Activated T-cell treated with anti-CD3 and anti-CD28 coated beads, Interleukin-2, amount 50 U/mL, for 24 hours (primary cell): Measurements from ENCODE around the gene PLEK.
A peak's percentile ranks its signal among the peaks of the same experiment; 100 is the strongest.

Experiments used
- DNase-seq: peaks from one replicate; pipeline ENCODE4 v3.0.0-alpha.2; 2020
- H3K27ac Mint-ChIP-seq: 2 replicates; pipeline ENCODE4 v1.8.0; 2020; ENCODE audit warnings: mild to moderate bottlenecking, mixed read lengths
- H3K27me3 Mint-ChIP-seq: 2 replicates; pipeline ENCODE4 v1.8.0; 2020; ENCODE audit warnings: mixed read lengths
- H3K36me3 Mint-ChIP-seq: 2 replicates; pipeline ENCODE4 v1.8.0; 2020; ENCODE audit warnings: low read depth, mixed read lengths
- H3K4me1 Mint-ChIP-seq: 2 replicates; pipeline ENCODE4 v1.8.0; 2020; ENCODE audit warnings: low read depth, mixed read lengths
- H3K4me3 Mint-ChIP-seq: 2 replicates; pipeline ENCODE4 v1.8.0; 2020; ENCODE audit warnings: mild to moderate bottlenecking, moderate library complexity, mixed read lengths
- H3K9me3 Mint-ChIP-seq: 2 replicates; pipeline ENCODE4 v1.8.0; 2020; ENCODE audit warnings: mixed read lengths

The PLEK gene, protein sequence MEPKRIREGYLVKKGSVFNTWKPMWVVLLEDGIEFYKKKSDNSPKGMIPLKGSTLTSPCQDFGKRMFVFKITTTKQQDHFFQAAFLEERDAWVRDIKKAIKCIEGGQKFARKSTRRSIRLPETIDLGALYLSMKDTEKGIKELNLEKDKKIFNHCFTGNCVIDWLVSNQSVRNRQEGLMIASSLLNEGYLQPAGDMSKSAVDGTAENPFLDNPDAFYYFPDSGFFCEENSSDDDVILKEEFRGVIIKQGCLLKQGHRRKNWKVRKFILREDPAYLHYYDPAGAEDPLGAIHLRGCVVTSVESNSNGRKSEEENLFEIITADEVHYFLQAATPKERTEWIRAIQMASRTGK

GRCh38 chr2:68365087-68365486, at the start of gene PLEK:
Gene PLEK, plus strand, starts transcription at chr2:68365282. Its CDS starts 70 bp downstream, at chr2:68365352.
- H3K4me1 Mint-ChIP-seq = peaks cover 23% of the 10 kb centered on the region
- H3K4me3 Mint-ChIP-seq = peak within 1 kb of the TSS; percentile 61
- H3K9me3 Mint-ChIP-seq = peaks cover 4% of the 10 kb centered on the region
- DNase-seq = no peak
- no peaks in the 10 kb centered on the region for H3K36me3 Mint-ChIP-seq
- H3K27me3 Mint-ChIP-seq = peaks cover 5% of the 10 kb centered on the region
- H3K27ac Mint-ChIP-seq = peak within 1 kb of the TSS; percentile 82

DNA sequence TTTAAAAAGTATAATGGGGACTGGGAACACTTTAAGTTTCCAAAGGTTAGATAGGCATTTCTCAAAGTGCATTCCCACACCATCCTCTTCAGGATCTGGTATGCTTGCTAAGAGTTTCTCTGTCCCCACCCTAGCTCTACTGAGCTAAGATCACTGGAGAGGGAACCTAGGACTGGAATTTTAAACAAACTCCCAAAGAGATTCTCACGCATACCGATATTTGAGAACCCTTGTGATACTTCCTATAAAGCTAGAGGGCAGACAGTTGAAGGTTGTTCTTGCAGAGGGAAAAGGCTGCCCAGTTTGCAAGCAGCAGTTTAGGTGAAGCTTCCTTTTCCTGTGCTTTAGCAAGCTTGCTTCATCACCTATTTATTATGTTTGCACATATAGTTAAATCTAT, 49.0 kb upstream of the PLEK start:
- peaks cover 3% of the 10 kb centered on the region for H3K9me3 Mint-ChIP-seq

DNA sequence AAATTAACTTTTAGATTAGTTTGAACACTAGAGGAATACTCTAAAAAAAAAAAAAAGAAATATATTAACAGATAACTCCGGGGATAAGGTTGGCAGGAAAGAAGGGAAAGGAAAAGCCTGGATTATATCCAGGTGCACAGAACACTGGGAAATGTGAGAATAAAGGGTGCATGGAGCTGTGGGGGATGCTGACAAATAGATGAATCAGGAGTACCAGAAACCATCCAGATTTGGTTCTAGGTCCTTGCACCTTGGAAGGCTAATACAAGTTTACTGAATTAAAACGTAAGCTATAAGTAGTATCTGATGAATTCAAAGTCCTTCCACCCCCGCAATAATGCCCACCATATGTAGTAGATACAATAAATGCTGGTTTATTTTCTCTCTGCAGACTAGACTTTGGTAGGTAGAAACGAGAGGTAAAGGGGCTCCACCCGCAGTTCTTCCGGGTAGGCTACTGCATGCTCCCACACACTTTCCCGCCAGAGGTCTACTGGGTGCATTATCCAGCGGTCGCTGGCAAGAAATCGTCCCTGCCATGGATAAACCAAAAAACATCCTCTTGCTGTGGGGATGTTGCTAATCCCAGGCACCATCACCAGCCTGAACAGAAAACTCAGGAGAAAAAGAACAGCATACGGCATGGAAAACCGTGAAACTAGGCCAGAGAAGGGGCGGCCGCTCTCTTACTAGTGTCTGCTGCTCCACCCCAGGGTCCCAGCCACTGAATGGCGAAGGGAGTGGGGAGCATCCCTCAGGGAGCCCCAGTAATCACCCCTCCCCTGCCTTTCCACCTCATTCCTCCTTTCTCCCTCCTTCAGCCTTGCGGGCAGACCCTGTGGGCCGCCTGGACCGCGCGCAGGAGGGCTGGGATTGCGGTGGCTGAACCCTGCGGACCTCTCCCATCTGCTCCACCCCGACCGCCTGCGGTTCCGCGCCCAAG, 46.8 kb upstream of the PLEK start:
- no peak for DNase-seq

More for the DNA sequence above, 49.0 kb upstream of the PLEK start:
- no peaks in the 10 kb centered on the region for H3K36me3 Mint-ChIP-seq
- H3K27ac Mint-ChIP-seq = no peak overlapping the region
- H3K4me3 Mint-ChIP-seq = no peak overlapping the region
- no peak for DNase-seq
- peaks cover 11% of the 10 kb centered on the region for H3K4me1 Mint-ChIP-seq
- H3K27me3 Mint-ChIP-seq = peaks cover 66% of the 10 kb centered on the region

GRCh38 chr2:68318914-68319397, 46.1 kb upstream of the PLEK start:
- Mint-ChIP-seq H3K4me1 (peaks cover 11% of the 10 kb centered on the region), H3K4me3 (peak overlapping the region; percentile 70), H3K9me3 (peaks cover 3% of the 10 kb centered on the region), H3K27me3 (peaks cover 75% of the 10 kb centered on the region), H3K27ac (no peak overlapping the region), H3K36me3 (no peaks in the 10 kb centered on the region)
- no peak for DNase-seq

More for the DNA sequence above, 46.8 kb upstream of the PLEK start:
- H3K4me3 Mint-ChIP-seq = peak overlapping the region; percentile 51
- H3K9me3 Mint-ChIP-seq = peaks cover 3% of the 10 kb centered on the region
- H3K27ac Mint-ChIP-seq = no peak overlapping the region
- no peaks in the 10 kb centered on the region for H3K36me3 Mint-ChIP-seq
- H3K27me3 Mint-ChIP-seq = peaks cover 77% of the 10 kb centered on the region
- H3K4me1 Mint-ChIP-seq = peaks cover 11% of the 10 kb centered on the region

GRCh38 chr2:68319398-68320117, 45.5 kb upstream of the PLEK start, which contains the start of gene CNRIP1:
Gene CNRIP1, minus strand, starts transcription at chr2:68319949. Its CDS starts 549 bp downstream, at chr2:68319400.
- Mint-ChIP-seq H3K27ac (no peak within 1 kb of the TSS), H3K27me3 (peaks cover 77% of the 10 kb centered on the region), H3K36me3 (no peaks in the 10 kb centered on the region)

DNA sequence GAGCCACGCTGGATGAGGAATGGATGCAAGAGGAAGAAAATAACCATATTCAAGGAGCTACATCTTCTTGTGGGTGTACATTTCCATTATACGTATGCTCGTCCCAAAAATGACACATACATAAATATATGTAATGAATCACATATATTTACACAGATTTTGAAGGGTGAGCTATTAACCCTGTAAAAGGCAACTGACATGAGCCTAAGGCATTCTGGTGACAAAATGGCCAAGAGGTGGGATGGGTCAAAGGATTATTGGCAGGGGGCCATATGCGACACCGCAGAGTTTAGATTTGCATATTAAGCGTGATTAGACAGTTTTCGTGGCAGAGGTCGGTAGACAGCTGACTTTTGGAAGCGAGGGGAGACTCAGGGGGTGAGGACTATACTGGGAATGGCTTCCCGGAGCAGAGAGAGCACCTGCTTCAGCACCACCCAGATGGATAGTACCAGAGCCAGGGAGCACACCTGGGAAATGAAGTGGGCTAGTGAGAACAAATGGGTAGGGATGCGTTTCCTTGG, 44.9 kb upstream of the PLEK start:
- Mint-ChIP-seq H3K4me3 (peak overlapping the region; percentile 70), H3K9me3 (no peaks in the 10 kb centered on the region), H3K27ac (no peak overlapping the region), H3K27me3 (peaks cover 79% of the 10 kb centered on the region), H3K36me3 (no peaks in the 10 kb centered on the region), H3K4me1 (peaks cover 11% of the 10 kb centered on the region)
- no peak for DNase-seq

More at GRCh38 chr2:68319398-68320117, 45.5 kb upstream of the PLEK start, which contains the start of gene CNRIP1:
- peak within 1 kb of the TSS; percentile 70 for H3K4me3 Mint-ChIP-seq
- H3K4me1 Mint-ChIP-seq = peaks cover 11% of the 10 kb centered on the region
- peak; percentile 31 for DNase-seq
- peaks cover 1% of the 10 kb centered on the region for H3K9me3 Mint-ChIP-seq

DNA sequence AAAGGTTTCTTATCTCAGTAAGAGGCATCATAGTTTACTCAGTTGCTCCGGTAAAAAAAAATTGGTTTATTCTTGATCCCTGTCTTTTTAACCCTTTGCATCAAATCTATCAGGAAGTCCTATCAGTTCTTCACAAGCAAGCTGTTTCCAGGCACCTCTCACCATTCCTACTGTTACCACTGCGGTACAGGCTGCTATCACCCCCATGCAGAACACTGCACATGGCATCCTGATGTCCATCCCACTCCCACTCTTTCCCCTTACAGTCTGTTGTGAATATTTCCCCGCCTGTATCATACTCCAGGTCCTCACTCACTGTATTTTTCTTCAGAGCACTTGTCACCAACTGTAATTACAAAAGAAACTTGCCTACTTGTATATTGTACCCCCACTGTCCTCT, 40.0 kb upstream of the PLEK start:
- no peak for DNase-seq
- Mint-ChIP-seq H3K9me3 (no peaks in the 10 kb centered on the region), H3K27ac (no peak overlapping the region), H3K4me3 (no peak overlapping the region), H3K4me1 (peaks cover 3% of the 10 kb centered on the region), H3K36me3 (no peaks in the 10 kb centered on the region), H3K27me3 (peaks cover 58% of the 10 kb centered on the region)

- H3K36me3 Mint-ChIP-seq = no peaks in the 10 kb centered on the region
- no peak overlapping the region for H3K27ac Mint-ChIP-seq
- peaks cover 44% of the 10 kb centered on the region for H3K27me3 Mint-ChIP-seq
- H3K4me3 Mint-ChIP-seq = no peak overlapping the region
- no peaks in the 10 kb centered on the region for H3K9me3 Mint-ChIP-seq
- peaks cover 5% of the 10 kb centered on the region for H3K4me1 Mint-ChIP-seq
- DNase-seq = no peak
Observed at GRCh38 chr2:68328901-68329300, 36.2 kb upstream of the PLEK start.

DNA sequence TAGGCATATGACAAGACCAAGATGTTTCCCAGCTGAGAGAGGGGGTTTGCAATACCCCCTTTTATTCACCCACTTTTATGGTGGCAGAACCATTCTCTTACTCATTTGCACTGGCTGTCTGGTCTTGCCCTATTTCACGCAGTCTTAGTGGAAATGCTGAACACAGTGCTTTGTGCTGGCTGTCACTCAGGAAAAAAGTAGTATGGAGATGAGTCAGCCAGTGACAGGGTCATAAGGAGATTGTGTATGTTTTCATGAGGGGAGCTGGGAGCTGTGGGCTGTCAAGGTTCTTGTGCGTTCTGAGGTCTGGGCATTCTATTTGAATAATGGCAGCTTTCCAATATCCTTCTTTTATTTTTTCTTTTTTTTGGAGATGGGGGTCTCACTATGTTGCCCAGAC, 34.4 kb upstream of the PLEK start:
- no peaks in the 10 kb centered on the region for H3K9me3 Mint-ChIP-seq
- H3K4me3 Mint-ChIP-seq = no peak overlapping the region
- H3K27me3 Mint-ChIP-seq = peaks cover 31% of the 10 kb centered on the region
- H3K36me3 Mint-ChIP-seq = no peaks in the 10 kb centered on the region
- no peak for DNase-seq
- H3K4me1 Mint-ChIP-seq = peaks cover 5% of the 10 kb centered on the region
- no peak overlapping the region for H3K27ac Mint-ChIP-seq

GRCh38 chr2:68333009-68333408, 32.1 kb upstream of the PLEK start:
- H3K4me3 Mint-ChIP-seq = no peak overlapping the region
- H3K9me3 Mint-ChIP-seq = no peaks in the 10 kb centered on the region
- H3K4me1 Mint-ChIP-seq = peaks cover 5% of the 10 kb centered on the region
- no peak overlapping the region for H3K27ac Mint-ChIP-seq
- H3K27me3 Mint-ChIP-seq = peaks cover 24% of the 10 kb centered on the region
- no peak for DNase-seq
- no peaks in the 10 kb centered on the region for H3K36me3 Mint-ChIP-seq

- Mint-ChIP-seq H3K4me3 (no peak overlapping the region), H3K27me3 (peaks cover 17% of the 10 kb centered on the region), H3K4me1 (peaks cover 5% of the 10 kb centered on the region), H3K9me3 (no peaks in the 10 kb centered on the region), H3K27ac (no peak overlapping the region), H3K36me3 (no peaks in the 10 kb centered on the region)
- DNase-seq = no peak
Observed at GRCh38 chr2:68333931-68334330, 31.2 kb upstream of the PLEK start.

DNA sequence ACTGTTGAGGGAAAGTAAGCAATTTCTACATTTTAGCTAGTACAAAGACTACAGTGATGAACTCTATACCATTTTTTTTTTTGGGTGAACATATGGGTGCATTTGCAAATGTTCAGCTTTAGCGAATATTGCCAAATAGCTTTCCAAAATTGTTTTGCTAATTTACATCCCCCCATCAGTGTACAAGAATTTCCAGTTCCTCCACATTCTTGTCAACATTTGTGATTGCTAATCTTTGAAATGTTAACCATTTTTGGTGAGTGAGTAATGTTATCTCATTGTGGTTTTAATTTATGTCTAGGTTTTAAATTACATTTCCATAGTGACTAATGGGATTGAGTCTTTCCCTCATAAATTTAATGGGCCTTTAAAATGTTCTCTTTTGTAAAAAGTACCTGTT, 28.9 kb upstream of the PLEK start:
- DNase-seq = no peak
- H3K4me3 Mint-ChIP-seq = no peak overlapping the region
- no peaks in the 10 kb centered on the region for H3K4me1 Mint-ChIP-seq
- H3K27me3 Mint-ChIP-seq = peaks cover 21% of the 10 kb centered on the region
- no peaks in the 10 kb centered on the region for H3K9me3 Mint-ChIP-seq
- H3K36me3 Mint-ChIP-seq = no peaks in the 10 kb centered on the region
- H3K27ac Mint-ChIP-seq = no peak overlapping the region

DNA sequence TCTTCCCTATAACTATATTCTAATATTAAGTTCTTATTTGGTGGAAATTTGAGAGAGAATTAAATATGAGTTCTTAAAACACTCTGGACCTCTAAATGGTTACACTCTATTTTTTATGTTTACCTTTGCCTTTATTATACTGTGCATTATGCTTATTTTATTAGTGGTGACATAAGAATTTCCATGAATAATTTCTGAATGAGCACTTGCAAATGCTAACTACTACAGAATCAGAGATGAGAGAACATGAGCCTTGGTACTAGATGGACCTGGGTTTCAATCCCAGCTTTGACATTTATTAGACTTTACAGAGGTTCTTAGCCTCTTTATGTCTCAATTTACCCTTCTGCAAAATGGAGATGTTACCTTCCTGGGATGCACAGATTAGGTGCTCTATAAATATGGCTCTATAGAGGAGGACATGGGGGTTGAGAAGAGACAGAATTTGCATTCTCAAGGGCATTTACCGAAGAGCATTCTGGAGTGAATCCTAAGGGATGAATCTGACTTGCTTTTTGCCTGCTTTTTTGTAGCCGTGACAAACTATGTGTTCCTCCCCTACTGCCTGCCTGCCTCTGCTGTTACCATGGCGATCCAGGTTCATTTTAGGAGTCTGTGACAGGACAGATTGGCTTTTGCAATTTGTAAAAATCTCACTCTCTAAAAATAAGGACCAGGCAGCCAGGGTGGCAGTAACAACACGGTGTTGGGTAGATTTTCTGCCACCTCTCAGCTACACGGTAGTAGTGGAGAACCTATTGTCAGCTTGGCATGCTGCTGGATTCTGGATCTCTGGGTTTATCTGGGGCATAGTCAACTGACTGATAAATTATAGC, 24.6 kb upstream of the PLEK start:
- Mint-ChIP-seq H3K4me1 (no peaks in the 10 kb centered on the region), H3K27me3 (peaks cover 33% of the 10 kb centered on the region), H3K9me3 (no peaks in the 10 kb centered on the region), H3K27ac (no peak overlapping the region), H3K36me3 (no peaks in the 10 kb centered on the region), H3K4me3 (no peak overlapping the region)
- DNase-seq = no peak
